Caco-2 (cell line): ENCODE data around the gene CXCR6. TPM values are rescaled to one million over a fixed set of nuclear protein-coding genes. Genes with fewer than 3 reads are reported as not detected.

Source experiments
- Bru-seq: library from RNA; stranded (reverse); fragments of 400-500 nt; gene quantifications from one replicate; lab custom pipeline; 2021; lab: Mats Ljungman, UMichigan
- BruChase-seq, 2 experiments: library from RNA; stranded (reverse); fragments of 400-500 nt; gene quantifications; one replicate each; lab custom pipeline; 2021; lab: Mats Ljungman, UMichigan
- BruUV-seq: library from RNA; stranded (reverse); fragments of 400-500 nt; replicated peaks from 2 replicates; lab custom pipeline; 2021; lab: Mats Ljungman, UMichigan
- CTCF ChIA-PET: fragments of 300-600 bp; sonication (Branson Sonifier 250); formaldehyde crosslinking; loops from one replicate; lab custom pipeline; 2022; ENCODE audit warnings: antibody characterized with exemption; lab: Charles Lee
- POLR2A ChIA-PET: fragments of 300-600 bp; sonication (Branson Sonifier 250); formaldehyde crosslinking; loops from one replicate; lab custom pipeline; 2022; ENCODE audit warnings: antibody characterized with exemption; lab: Charles Lee
- DNase-seq, 2 experiments: peaks; one replicate each; pipeline versions ENCODE4 v3.0.0 to v3.0.0-alpha.2; 2020 to 2022
- H3K27me3 ChIP-seq: replicated peaks from 2 replicates; pipeline ENCODE4 v1.6.0; 2011; ENCODE audit warnings: low read length; ENCODE audit not compliant: control insufficient read depth, insufficient read depth
- H3K36me3 ChIP-seq: 2 replicates; pipeline ENCODE4 v1.5.1; 2011; ENCODE audit warnings: low read length; ENCODE audit not compliant: control insufficient read depth, insufficient read depth
- H3K4me1 ChIP-seq: fragments of 250-450 bp; sonication (Bioruptor Pico); 2 replicates; pipeline ENCODE4 v1.5.1; 2020; ENCODE audit warnings: mild to moderate bottlenecking
- H3K4me3 ChIP-seq: 2 replicates; pipeline ENCODE4 v1.5.1; 2011; ENCODE audit warnings: low read depth, mild to moderate bottlenecking, control low read depth, low read length
- H3K9me3 ChIP-seq: fragments of 250-450 bp; sonication (Bioruptor Pico); 2 replicates; pipeline ENCODE4 v1.5.1; 2020; ENCODE audit warnings: mild to moderate bottlenecking, moderate library complexity
- H3K27ac Mint-ChIP-seq: one replicate; pipeline ENCODE4 v1.8.0; 2022; ENCODE audit warnings: mixed read lengths; ENCODE audit not compliant: unreplicated experiment
- H3K27me3 Mint-ChIP-seq: one replicate; pipeline ENCODE4 v1.8.0; 2022; ENCODE audit warnings: mixed read lengths; ENCODE audit not compliant: insufficient read depth, unreplicated experiment
- H3K36me3 Mint-ChIP-seq: one replicate; pipeline ENCODE4 v1.8.0; 2022; ENCODE audit warnings: mild to moderate bottlenecking, mixed read lengths; ENCODE audit not compliant: insufficient read depth, unreplicated experiment
- H3K4me1 Mint-ChIP-seq: one replicate; pipeline ENCODE4 v1.8.0; 2022; ENCODE audit warnings: low read depth, mixed read lengths; ENCODE audit not compliant: unreplicated experiment
- H3K4me3 Mint-ChIP-seq: one replicate; pipeline ENCODE4 v1.8.0; 2022; ENCODE audit warnings: mild to moderate bottlenecking, moderate library complexity, mixed read lengths; ENCODE audit not compliant: unreplicated experiment
- H3K9me3 Mint-ChIP-seq: one replicate; pipeline ENCODE4 v1.8.0; 2022; ENCODE audit warnings: mixed read lengths; ENCODE audit not compliant: unreplicated experiment
- CTCF ChIP-seq, 2 experiments: fragments of 200-600 bp in 1 of 2; IDR thresholded peaks; 1 replicate in 1 of 2; 2 replicates in 1 of 2; pipeline versions ENCODE4 v1.5.1 to v1.8.0; 2011 to 2022; ENCODE audit warnings: antibody characterized with exemption in 1 of 2, control low read depth in 1 of 2, inconsistent platforms in 1 of 2, low read depth in 1 of 2, low read length in 1 of 2, mild to moderate bottlenecking in 1 of 2, moderate library complexity in 1 of 2; ENCODE audit not compliant: insufficient read depth in 1 of 2, severe bottlenecking in 1 of 2, unreplicated experiment in 1 of 2
- intact Hi-C: fragments of 100-400 bp; cut with micrococcal nuclease; formaldehyde crosslinking; loops from one replicate; pipeline ENCODE4 v1.10.0; 2022; ENCODE audit not compliant: unreplicated experiment
- long read RNA-seq: library from polyadenylated mRNA; stranded (forward); transcript quantifications from one replicate; pipeline ENCODE4 v2.0.0, GENCODE V29; 2022
- total RNA-seq: library from RNA; stranded (reverse); gene quantifications from 2 replicates; pipeline ENCODE4 v1.2.3, GENCODE V29; 2022

Gene CXCR6
- total RNA-seq (not detected in 2 replicates), Bru-seq, nascent RNA (percentile 20 among the genes with signal in this experiment), BruChase-seq, experiment 1, labeled RNA remaining after a 2-hour chase (percentile 9 among the genes with signal in this experiment), BruChase-seq, experiment 2, labeled RNA remaining after a 6-hour chase (percentile 14 among the genes with signal in this experiment)
- long read RNA-seq, result 0 reads

GRCh38 chr3:45943207-45943846, at the start of gene CXCR6:
Gene CXCR6, plus strand, starts transcription at chr3:45943464. Its CDS starts 3,018 bp downstream, at chr3:45946482.
- no TSS peak for BruUV-seq
- intact Hi-C loops, result no loop called here
- no peak for DNase-seq
- Mint-ChIP-seq H3K4me3 (no peak within 1 kb of the TSS), H3K27me3 (no peaks in the 10 kb centered on the region), H3K4me1 (peaks cover 14% of the 10 kb centered on the region), H3K27ac (no peak within 1 kb of the TSS), H3K36me3 (peaks cover 9% of the 10 kb centered on the region), H3K9me3 (peaks cover 11% of the 10 kb centered on the region)
- Histone ChIP-seq H3K27me3 (no peaks in the 10 kb centered on the region), H3K4me1 (no peaks in the 10 kb centered on the region), H3K36me3 (peaks cover 2% of the 10 kb centered on the region; the same call in 1 of the 2 replicates), H3K4me3 (no peak within 1 kb of the TSS), H3K9me3 (no peaks in the 10 kb centered on the region)
- ChIA-PET CTCF (no interaction called here), POLR2A (no interaction called here)
- TF ChIP-seq CTCF (IDR thresholded peaks at IDR 0.05; ENCODE audit: insufficient read depth in 1 of 2, low read depth in 1 of 2, low read length in 1 of 2, severe bottlenecking in 1 of 2, unreplicated experiment in 1 of 2), result no peak

- no peak overlapping the region for H3K4me3 ChIP-seq
- Mint-ChIP-seq H3K27ac (no peak overlapping the region), H3K9me3 (no peaks in the 10 kb centered on the region), H3K27me3 (peaks cover 6% of the 10 kb centered on the region), H3K4me3 (no peak overlapping the region), H3K36me3 (no peaks in the 10 kb centered on the region), H3K4me1 (peaks cover 6% of the 10 kb centered on the region)
- H3K36me3 ChIP-seq, result no peaks in the 10 kb centered on the region
- POLR2A ChIA-PET, result no interaction called here
- no peak for TF ChIP-seq CTCF (IDR thresholded peaks at IDR 0.05; ENCODE audit: insufficient read depth in 1 of 2, low read depth in 1 of 2, low read length in 1 of 2, severe bottlenecking in 1 of 2, unreplicated experiment in 1 of 2)
- BruUV-seq, result no TSS peak
- no peaks in the 10 kb centered on the region for H3K9me3 ChIP-seq
- CTCF ChIA-PET, result no interaction called here
- intact Hi-C loops, result no loop called here
- H3K27me3 ChIP-seq, result no peaks in the 10 kb centered on the region
- no peak for DNase-seq
- no peaks in the 10 kb centered on the region for H3K4me1 ChIP-seq
Observed at GRCh38 chr3:45894015-45894414, 49.2 kb upstream of the CXCR6 start.

- intact Hi-C loops, result no loop called here
- no peak overlapping the region for H3K4me3 ChIP-seq
- H3K9me3 ChIP-seq, result no peaks in the 10 kb centered on the region
- Mint-ChIP-seq H3K9me3 (no peaks in the 10 kb centered on the region), H3K27ac (no peak overlapping the region), H3K4me1 (peaks cover 6% of the 10 kb centered on the region), H3K36me3 (no peaks in the 10 kb centered on the region), H3K4me3 (no peak overlapping the region), H3K27me3 (peaks cover 6% of the 10 kb centered on the region)
- no peaks in the 10 kb centered on the region for H3K27me3 ChIP-seq
- BruUV-seq, result no TSS peak
- no peak for DNase-seq
- no peaks in the 10 kb centered on the region for H3K4me1 ChIP-seq
- no peaks in the 10 kb centered on the region for H3K36me3 ChIP-seq
- ChIA-PET CTCF (interaction anchor here (1.0 kb wide), 1 partner anchor 15 kb away, joined by 4 read pairs; no protein-coding TSS in a partner anchor), POLR2A (no interaction called here)
- TF ChIP-seq CTCF (IDR thresholded peaks at IDR 0.05; ENCODE audit: insufficient read depth in 1 of 2, low read depth in 1 of 2, low read length in 1 of 2, severe bottlenecking in 1 of 2, unreplicated experiment in 1 of 2), result no peak
Observed at GRCh38 chr3:45895686-45896468, 47.4 kb upstream of the CXCR6 start.
